Aorta (tissue), 5 donors: Measurements from ENCODE around the gene CNTLN. TPM values are rescaled to one million over a fixed set of nuclear protein-coding genes. Genes with fewer than 3 reads are reported as not detected.

Experiments
- ATAC-seq: fragments of 200-7000 bp; cut with Tn5 transposase; one replicate; pipeline ENCODE4 v1.9.1; 2022; ENCODE audit warnings: moderate library complexity; ENCODE audit not compliant: low FRiP score
- DNase-seq, 2 donors: peaks; one replicate each; pipeline ENCODE4 v3.0.0-alpha.2; 2020
- H3K27ac ChIP-seq, 2 donors: one replicate each; pipeline ENCODE4 v1.5.1; 2013; ENCODE audit warnings: low read length in 2 of 2, mild to moderate bottlenecking in 2 of 2, moderate library complexity in 2 of 2, control low read depth in 1 of 2, inconsistent platforms in 1 of 2, low read depth in 1 of 2
- H3K27me3 ChIP-seq, 2 donors: one replicate each; pipeline ENCODE4 v1.6.1; 2013; ENCODE audit warnings: control low read depth in 1 of 2, low read length in 1 of 2, mild to moderate bottlenecking in 1 of 2, moderate library complexity in 1 of 2; ENCODE audit not compliant: insufficient read depth in 2 of 2, control insufficient read depth in 1 of 2
- H3K36me3 ChIP-seq, 2 donors: one replicate each; pipeline ENCODE4 v1.6.1; 2013; ENCODE audit warnings: control low read depth in 1 of 2, low read length in 1 of 2, mild to moderate bottlenecking in 1 of 2; ENCODE audit not compliant: insufficient read depth in 2 of 2, control insufficient read depth in 1 of 2
- H3K4me1 ChIP-seq, 2 donors: one replicate each; pipeline ENCODE4 v1.6.1; 2013; ENCODE audit warnings: low read length in 2 of 2, control low read depth in 1 of 2, mild to moderate bottlenecking in 1 of 2, moderate library complexity in 1 of 2; ENCODE audit not compliant: insufficient read depth in 2 of 2, control insufficient read depth in 1 of 2
- H3K4me3 ChIP-seq, 2 donors: one replicate each; pipeline ENCODE4 v1.5.1; 2013; ENCODE audit warnings: low read length in 2 of 2, control low read depth in 1 of 2, mild to moderate bottlenecking in 1 of 2
- H3K9me3 ChIP-seq: one replicate; pipeline ENCODE4 v1.6.1; 2013; ENCODE audit warnings: mild to moderate bottlenecking, low read length; ENCODE audit not compliant: control insufficient read depth
- WGBS, 2 donors: extraction: QIAGEN DNeasy Blood & Tissue Kit; methylation state at CpG; one replicate each; pipeline ENCODE4 v1.1.7; 2013; 5-methylcytosine and 5-hydroxymethylcytosine counted together
- intact Hi-C, 2 donors: fragments of 100-400 bp; cut with DNase I; formaldehyde crosslinking; loops; one replicate each; pipeline versions ENCODE4 v1.14.2 to v1.15.0; 2022
- polyA plus RNA-seq, 2 donors: library from polyadenylated mRNA; stranded (reverse); fragments of 200-250 nt; gene quantifications; one replicate each; pipeline ENCODE4 v1.2.3, GENCODE V29; 2013
- total RNA-seq, 2 donors: library from RNA; stranded (reverse); fragmentation: NEBNext Ultra II Directional; extraction: Animal tissue kit (Norgen Biotek cat#: 25700); gene quantifications; one replicate each; pipeline ENCODE4 v1.2.1, GENCODE V29; 2021
- donor health status: healthy with polysubstance abuse.
- donor health status: Bipolar disorder and iron deficiency.
- donor health status: DM: no; HTN: no; CAD: no.
- donor health status: DM: no; HTN: no; CAD: no.
- donor health status: DM: yes; HTN: yes; CAD: no.

The CNTLN gene
- total and polyA plus RNA-seq, 4 donors = 2.6 to 17.0 (median 8.6) TPM

GRCh38 chr9:17315341-17315740, 180.5 kb downstream of the CNTLN start:
- H3K4me1 ChIP-seq = no peaks in the 10 kb centered on the region
- no peak overlapping the region for H3K27ac ChIP-seq
- ATAC-seq (no peak), DNase-seq (no peak)
- intact Hi-C loops = no loop called here
- no peaks in the 10 kb centered on the region for H3K9me3 ChIP-seq
- no peak overlapping the region for H3K4me3 ChIP-seq
- H3K36me3 ChIP-seq = no peaks in the 10 kb centered on the region
- H3K27me3 ChIP-seq = no peaks in the 10 kb centered on the region

DNA sequence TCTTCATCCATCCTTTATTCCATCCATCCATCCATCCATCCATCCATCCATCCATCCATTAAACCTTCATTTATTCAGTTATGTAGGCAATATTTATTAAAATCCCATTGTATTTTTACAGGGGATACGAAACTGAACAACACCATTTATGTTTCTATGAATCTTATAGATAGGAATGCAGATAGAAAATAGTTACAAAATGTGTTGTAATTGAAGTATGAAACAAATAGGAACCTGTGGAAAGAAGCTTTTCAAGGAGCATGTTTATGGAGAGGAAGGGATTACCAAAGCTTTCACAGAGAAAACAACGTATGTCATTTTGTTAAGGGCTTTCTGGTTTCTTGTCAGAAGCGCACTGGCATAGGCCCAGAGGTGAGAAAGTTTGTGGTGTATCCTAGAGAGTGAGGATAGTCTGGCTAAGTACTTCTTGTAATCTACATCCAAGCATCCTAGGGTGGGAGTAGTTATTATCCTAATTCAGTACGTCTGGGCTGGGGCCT, 184.0 kb downstream of the CNTLN start:
- Histone ChIP-seq H3K27ac (no peak overlapping the region), H3K27me3 (no peaks in the 10 kb centered on the region), H3K9me3 (no peaks in the 10 kb centered on the region), H3K36me3 (no peaks in the 10 kb centered on the region), H3K4me1 (no peaks in the 10 kb centered on the region), H3K4me3 (no peak overlapping the region)
- DNase-seq (no peak), ATAC-seq (no peak)
- intact Hi-C loops = no loop called here
- 93 to 95% methylated on average over 4 of the region's 4 CpGs for WGBS, 2 donors

GRCh38 chr9:17319864-17320263, 185.0 kb downstream of the CNTLN start:
- H3K4me3 ChIP-seq = no peak overlapping the region
- no peak for ATAC-seq
- no peaks in the 10 kb centered on the region for H3K36me3 ChIP-seq
- WGBS, 2 donors = 45 to 57% methylated on average over 1 of the region's 1 CpG
- no peaks in the 10 kb centered on the region for H3K4me1 ChIP-seq
- DNase-seq = no peak
- no peak overlapping the region for H3K27ac ChIP-seq
- no peaks in the 10 kb centered on the region for H3K27me3 ChIP-seq
- no peaks in the 10 kb centered on the region for H3K9me3 ChIP-seq
- intact Hi-C loops = no loop called here

DNA sequence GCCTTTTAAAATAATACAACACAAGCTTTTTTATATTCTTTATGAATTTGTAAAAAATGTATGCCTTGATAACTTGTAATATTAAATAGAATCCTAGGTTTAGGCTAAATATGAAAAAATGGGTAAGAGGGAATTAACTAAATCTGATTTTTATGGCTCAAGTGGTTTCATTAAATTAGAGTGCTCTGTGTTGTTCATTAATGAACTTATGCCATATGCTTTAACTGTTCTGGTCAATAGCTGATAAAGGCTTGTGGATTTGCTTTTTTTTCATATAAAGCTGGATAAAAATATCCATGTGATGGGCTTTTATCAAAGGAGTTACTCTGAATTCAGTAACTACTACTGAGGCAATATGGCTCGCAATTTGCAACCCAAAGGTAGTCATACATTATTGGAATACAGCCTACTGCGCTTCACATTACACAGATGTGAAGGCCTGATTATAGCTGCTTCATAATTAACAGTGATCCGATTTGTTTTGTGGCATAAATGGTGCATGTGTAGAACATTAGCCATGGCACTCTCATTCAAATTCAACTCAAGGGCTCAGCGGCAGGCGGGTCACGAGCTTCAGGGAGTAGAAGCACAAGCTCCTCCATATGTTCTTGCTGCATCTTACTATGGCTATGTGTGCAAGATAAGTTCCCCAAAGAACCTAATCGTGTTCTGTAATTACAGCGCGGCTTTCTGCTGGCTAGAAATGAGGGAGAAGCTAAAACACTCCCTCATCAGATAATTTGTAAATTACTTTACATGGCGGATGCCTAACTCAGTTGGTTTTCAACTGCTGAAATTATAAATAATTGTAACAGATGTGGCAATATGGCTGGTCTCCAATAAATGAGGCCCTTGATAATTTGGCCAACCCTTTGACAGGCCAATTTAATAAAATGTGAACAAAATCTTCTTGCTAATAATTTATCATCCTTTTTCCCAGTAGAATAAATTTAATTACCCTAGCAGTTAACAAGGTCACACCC, 188.3 kb downstream of the CNTLN start:
- WGBS, 2 donors = 96% methylated on average over 10 of the region's 10 CpGs
- Histone ChIP-seq H3K9me3 (no peaks in the 10 kb centered on the region), H3K36me3 (no peaks in the 10 kb centered on the region), H3K27ac (no peak overlapping the region), H3K27me3 (no peaks in the 10 kb centered on the region), H3K4me1 (no peaks in the 10 kb centered on the region), H3K4me3 (no peak overlapping the region)
- ATAC-seq (no peak), DNase-seq (no peak)
- intact Hi-C loops = no loop called here

DNA sequence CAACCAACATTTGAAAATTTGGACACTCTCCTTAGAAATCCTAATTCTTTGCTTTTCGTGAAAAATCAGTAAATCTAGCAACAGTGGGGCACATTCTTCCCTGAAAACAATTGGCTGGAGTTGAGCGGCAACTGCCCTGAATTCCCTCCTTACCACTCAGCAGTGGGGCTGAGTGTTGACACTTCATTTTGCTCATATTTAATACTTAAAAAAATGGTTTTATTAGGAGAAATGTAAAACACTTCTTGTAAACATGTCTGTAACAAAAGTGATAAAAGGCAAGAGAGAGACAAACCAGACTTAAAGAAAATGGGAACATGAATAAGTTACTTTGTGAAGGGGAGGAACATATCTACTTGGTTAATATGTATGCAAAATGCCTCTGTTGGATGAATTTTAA, 193.5 kb downstream of the CNTLN start:
- Histone ChIP-seq H3K36me3 (no peaks in the 10 kb centered on the region), H3K9me3 (no peaks in the 10 kb centered on the region), H3K4me3 (no peak overlapping the region), H3K4me1 (no peaks in the 10 kb centered on the region), H3K27ac (no peak overlapping the region), H3K27me3 (no peaks in the 10 kb centered on the region)
- whole genome bisulfite sequencing, 2 donors = 85 to 93% methylated on average over 2 of the region's 2 CpGs
- no peak for DNase-seq
- intact Hi-C loops = no loop called here
- ATAC-seq = no peak

GRCh38 chr9:17330097-17330496, 195.3 kb downstream of the CNTLN start:
- ATAC-seq (no peak), DNase-seq (no peak)
- H3K4me1 ChIP-seq = no peaks in the 10 kb centered on the region
- no peaks in the 10 kb centered on the region for H3K9me3 ChIP-seq
- no peaks in the 10 kb centered on the region for H3K27me3 ChIP-seq
- intact Hi-C loops = no loop called here
- H3K4me3 ChIP-seq = no peak overlapping the region
- H3K36me3 ChIP-seq = no peaks in the 10 kb centered on the region
- H3K27ac ChIP-seq = no peak overlapping the region

- ATAC-seq (no peak), DNase-seq (no peak)
- H3K27ac ChIP-seq = no peak overlapping the region
- H3K36me3 ChIP-seq = no peaks in the 10 kb centered on the region
- H3K4me1 ChIP-seq = no peaks in the 10 kb centered on the region
- 86 to 90% methylated on average over 3 of the region's 3 CpGs for WGBS, 2 donors
- intact Hi-C loops = no loop called here
- H3K9me3 ChIP-seq = no peaks in the 10 kb centered on the region
- H3K27me3 ChIP-seq = no peaks in the 10 kb centered on the region
- H3K4me3 ChIP-seq = no peak overlapping the region
These were observed 197.3 kb downstream of the CNTLN start for GRCh38 chr9:17332115-17332514.

- intact Hi-C loops = no loop called here
These were observed 204.3 kb downstream of the CNTLN start for GRCh38 chr9:17339156-17339555.

GRCh38 chr9:17342696-17343095, 207.9 kb downstream of the CNTLN start:
- Histone ChIP-seq H3K27me3 (no peaks in the 10 kb centered on the region), H3K36me3 (peaks cover 0 to 4% of the 10 kb centered on the region in 2 donors), H3K27ac (peak overlapping the region in 1 of 2 donors; percentile 44), H3K4me3 (no peak overlapping the region), H3K4me1 (no peaks in the 10 kb centered on the region), H3K9me3 (no peaks in the 10 kb centered on the region)
- 96 to 97% methylated on average over 4 of the region's 4 CpGs for WGBS, 2 donors
- intact Hi-C loops = no loop called here
- no peak for DNase-seq
- no peak for ATAC-seq

More at GRCh38 chr9:17339156-17339555, 204.3 kb downstream of the CNTLN start:
- no peaks in the 10 kb centered on the region for H3K27me3 ChIP-seq
- peaks cover 0 to 4% of the 10 kb centered on the region in 2 donors for H3K36me3 ChIP-seq
- DNase-seq (no peak), ATAC-seq (no peak)
- no peaks in the 10 kb centered on the region for H3K9me3 ChIP-seq
- no peak overlapping the region for H3K4me3 ChIP-seq
- H3K4me1 ChIP-seq = no peaks in the 10 kb centered on the region
- H3K27ac ChIP-seq = no peak overlapping the region
